Measurements from ENCODE around the gene ZNF580. TPM values are rescaled to one million over a fixed set of nuclear protein-coding genes. Genes with fewer than 3 reads are reported as not detected.

Gene ZNF580
- total RNA-seq, 1 experiment from 2014 or later = 15.2 TPM

DNA sequence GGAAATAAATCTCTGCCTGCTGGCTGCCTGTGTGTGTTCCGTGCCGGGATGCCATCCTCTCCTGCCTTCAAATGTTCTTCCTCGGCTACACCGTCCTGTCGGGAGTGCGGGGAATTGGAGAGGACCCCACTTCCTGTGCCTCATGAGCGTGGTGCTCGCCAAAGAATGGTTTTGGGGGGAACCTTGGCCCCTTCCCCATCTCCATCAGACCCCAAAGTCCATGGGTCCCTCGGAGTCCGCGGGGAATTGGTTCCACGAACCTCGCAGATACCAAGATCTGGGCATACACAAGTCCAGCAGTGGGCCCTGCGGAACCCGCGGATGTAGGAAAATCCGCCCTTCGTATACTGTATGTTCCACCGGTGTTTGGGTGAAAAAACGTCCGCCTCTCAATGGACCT, 37.7 kb upstream of the ZNF580 start:
- ATAC-seq (no peak), DNase-seq (no peak)
- H3K4me3 ChIP-seq (ENCODE audit: low read length) = no peak overlapping the region
- H3K4me2 ChIP-seq (ENCODE audit: low read length) = no peak overlapping the region
- intact Hi-C loops (cut with micrococcal nuclease) = no loop called here
- ChIA-PET POLR2A (ENCODE audit: unreplicated experiment) (no interaction called here), CTCF (no interaction called here)
- peaks cover 28% of the 10 kb centered on the region for H3K4me1 ChIP-seq (ENCODE audit: insufficient read depth, low read length)
- no peaks in the 10 kb centered on the region for H4K20me1 ChIP-seq (ENCODE audit: low read length)
- TF ChIP-seq EZH2 (IDR thresholded peaks at IDR 0.05; ENCODE audit: low read length, unreplicated experiment) = no peak
- no peaks in the 10 kb centered on the region for H3K27me3 ChIP-seq (ENCODE audit: low read length)
- no peak overlapping the region for H3K27ac ChIP-seq (ENCODE audit: low read length)
- peaks cover 34% of the 10 kb centered on the region for H3K79me2 ChIP-seq (ENCODE audit: low read length)
- H3K9me3 ChIP-seq (ENCODE audit: low read length) = no peaks in the 10 kb centered on the region
- H3F3A ChIP-seq (ENCODE audit: low read length, unreplicated experiment) = peaks cover 6% of the 10 kb centered on the region
- H3K9me2 ChIP-seq (replicated peaks; ENCODE audit: low read length) = no peaks in the 10 kb centered on the region
- no peaks in the 10 kb centered on the region for H3K36me3 ChIP-seq (ENCODE audit: low read depth, low read length)
- no peak overlapping the region for H3K9ac ChIP-seq (ENCODE audit: low read length)
- no peak overlapping the region for H2AFZ ChIP-seq (ENCODE audit: low read length)
- no TSS peak for BruUV-seq (replicated peaks)

DNA sequence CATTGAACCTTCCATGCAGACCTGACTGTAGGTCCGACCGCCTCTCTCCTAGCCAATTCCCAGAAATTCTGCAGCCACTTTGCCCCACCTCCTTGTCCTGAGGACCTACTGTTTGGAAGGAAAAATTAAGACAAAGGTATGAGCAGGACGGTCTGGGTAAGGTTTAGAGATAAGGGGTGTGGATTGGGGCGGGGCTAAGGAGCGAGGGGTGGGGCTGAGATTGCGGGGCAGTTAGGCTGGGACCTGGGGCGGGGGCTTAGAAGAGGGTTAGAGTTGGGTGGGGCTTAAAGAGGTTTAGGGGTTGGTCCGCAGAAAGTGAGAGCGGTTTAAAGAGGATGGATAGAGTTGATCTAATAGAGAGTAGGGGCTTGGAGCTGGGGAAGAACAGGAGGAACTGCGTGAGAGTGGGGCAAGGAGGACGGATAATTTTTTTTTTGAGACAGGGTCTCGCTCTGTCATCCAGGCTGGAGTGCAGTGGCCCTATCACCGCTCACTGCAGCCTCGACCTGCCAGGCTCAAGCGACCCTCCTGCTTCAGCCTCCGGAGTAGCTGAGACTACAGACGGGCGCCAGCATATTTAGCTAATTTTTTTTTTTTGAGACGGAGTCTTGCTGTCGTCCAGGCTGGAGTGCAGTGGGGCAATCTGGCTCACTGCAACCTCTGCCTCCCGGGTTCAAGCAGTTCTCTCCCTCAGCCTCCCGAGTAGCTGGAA, 37.1 kb upstream of the ZNF580 start:
- intact Hi-C loops (cut with micrococcal nuclease) = no loop called here
- CTCF ChIA-PET = interaction anchor here (0.8 to 2.8 kb wide), 2 partner anchors 20 to 27 kb away, joined by 4 to 12 read pairs; partner anchors contain the start of gene ZNF784
- no peaks in the 10 kb centered on the region for H3K9me3 ChIP-seq (ENCODE audit: low read length)
- TF ChIP-seq, protein P1, sequence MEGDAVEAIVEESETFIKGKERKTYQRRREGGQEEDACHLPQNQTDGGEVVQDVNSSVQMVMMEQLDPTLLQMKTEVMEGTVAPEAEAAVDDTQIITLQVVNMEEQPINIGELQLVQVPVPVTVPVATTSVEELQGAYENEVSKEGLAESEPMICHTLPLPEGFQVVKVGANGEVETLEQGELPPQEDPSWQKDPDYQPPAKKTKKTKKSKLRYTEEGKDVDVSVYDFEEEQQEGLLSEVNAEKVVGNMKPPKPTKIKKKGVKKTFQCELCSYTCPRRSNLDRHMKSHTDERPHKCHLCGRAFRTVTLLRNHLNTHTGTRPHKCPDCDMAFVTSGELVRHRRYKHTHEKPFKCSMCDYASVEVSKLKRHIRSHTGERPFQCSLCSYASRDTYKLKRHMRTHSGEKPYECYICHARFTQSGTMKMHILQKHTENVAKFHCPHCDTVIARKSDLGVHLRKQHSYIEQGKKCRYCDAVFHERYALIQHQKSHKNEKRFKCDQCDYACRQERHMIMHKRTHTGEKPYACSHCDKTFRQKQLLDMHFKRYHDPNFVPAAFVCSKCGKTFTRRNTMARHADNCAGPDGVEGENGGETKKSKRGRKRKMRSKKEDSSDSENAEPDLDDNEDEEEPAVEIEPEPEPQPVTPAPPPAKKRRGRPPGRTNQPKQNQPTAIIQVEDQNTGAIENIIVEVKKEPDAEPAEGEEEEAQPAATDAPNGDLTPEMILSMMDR (conservative IDR thresholded peaks at IDR 0.05; ENCODE audit: low read depth, low read length) = no peak
- TF ChIP-seq EZH2 (IDR thresholded peaks at IDR 0.05; ENCODE audit: low read length, unreplicated experiment) (no peak), EZH2phosphoT487 (IDR thresholded peaks at IDR 0.05; ENCODE audit: borderline replicate concordance, low read length) (no peak)
- no peaks in the 10 kb centered on the region for H3K27me3 ChIP-seq (ENCODE audit: low read length)
- peaks cover 22% of the 10 kb centered on the region for H3K4me1 ChIP-seq (ENCODE audit: insufficient read depth, low read length)
- no peaks in the 10 kb centered on the region for H3K36me3 ChIP-seq (ENCODE audit: low read depth, low read length)
- no peaks in the 10 kb centered on the region for H4K20me1 ChIP-seq (ENCODE audit: low read length)
- ATAC-seq (no peak), DNase-seq (no peak)
- H3K4me3 ChIP-seq (ENCODE audit: low read length) = no peak overlapping the region
- H3K27ac ChIP-seq (ENCODE audit: low read length) = no peak overlapping the region
- no peak overlapping the region for H2AFZ ChIP-seq (ENCODE audit: low read length)
- H3F3A ChIP-seq (ENCODE audit: low read length, unreplicated experiment) = peaks cover 6% of the 10 kb centered on the region
- H3K9ac ChIP-seq (ENCODE audit: low read length) = no peak overlapping the region
- POLR2A ChIA-PET (ENCODE audit: unreplicated experiment) = interaction anchor here (0.6 kb wide), 1 partner anchor 51 kb away, joined by 7 read pairs; no protein-coding TSS in a partner anchor
- H3K9me2 ChIP-seq (replicated peaks; ENCODE audit: low read length) = no peaks in the 10 kb centered on the region
- H3K79me2 ChIP-seq (ENCODE audit: low read length) = peaks cover 32% of the 10 kb centered on the region
- no peak overlapping the region for H3K4me2 ChIP-seq (ENCODE audit: low read length)
- no TSS peak for BruUV-seq (replicated peaks)

DNA sequence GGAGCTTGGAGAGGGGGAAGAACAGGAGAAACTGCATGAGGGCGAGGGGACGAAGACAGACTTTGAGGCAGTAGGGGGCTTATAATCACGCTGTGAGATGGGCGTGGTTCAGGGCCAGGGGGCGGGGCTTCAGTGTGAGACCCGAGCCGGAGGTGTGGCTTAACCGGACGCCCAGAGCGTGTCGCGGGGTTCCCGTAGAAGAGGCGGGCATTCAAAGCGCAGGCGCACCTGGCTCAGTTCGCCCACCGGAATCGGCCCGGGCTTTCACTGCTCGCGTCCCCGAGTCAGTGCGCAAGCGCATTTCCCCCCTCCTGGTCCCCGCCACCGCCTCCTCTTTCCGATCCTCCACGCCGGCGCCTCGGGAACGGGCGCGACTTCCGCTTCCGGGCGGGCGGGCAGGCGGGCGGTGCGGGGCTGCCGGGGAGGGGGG, 35.6 kb upstream of the ZNF580 start:
- Histone ChIP-seq H3K79me2 (ENCODE audit: low read length) (peaks cover 32% of the 10 kb centered on the region), H3K4me3 (ENCODE audit: low read length) (peak overlapping the region; percentile 82), H2AFZ (ENCODE audit: low read length) (peak overlapping the region; percentile 68), H3K4me1 (ENCODE audit: insufficient read depth, low read length) (peaks cover 22% of the 10 kb centered on the region), H3K4me2 (ENCODE audit: low read length) (peak overlapping the region; percentile 87), H3K9me2 (replicated peaks; ENCODE audit: low read length) (no peaks in the 10 kb centered on the region), H3K9ac (ENCODE audit: low read length) (peak overlapping the region; percentile 93), H3F3A (ENCODE audit: low read length, unreplicated experiment) (peaks cover 6% of the 10 kb centered on the region), H3K27me3 (ENCODE audit: low read length) (no peaks in the 10 kb centered on the region), H4K20me1 (ENCODE audit: low read length) (no peaks in the 10 kb centered on the region), H3K36me3 (ENCODE audit: low read depth, low read length) (no peaks in the 10 kb centered on the region), H3K27ac (ENCODE audit: low read length) (peak overlapping the region; percentile 71), H3K9me3 (ENCODE audit: low read length) (no peaks in the 10 kb centered on the region)
- TF ChIP-seq, protein P1 (conservative IDR thresholded peaks at IDR 0.05; ENCODE audit: low read depth, low read length) = no peak
- TF ChIP-seq EZH2phosphoT487 (IDR thresholded peaks at IDR 0.05; ENCODE audit: borderline replicate concordance, low read length) = no peak
- no peak for TF ChIP-seq EZH2 (IDR thresholded peaks at IDR 0.05; ENCODE audit: low read length, unreplicated experiment)
- peak; percentile 99 for DNase-seq
- BruUV-seq (replicated peaks) = no TSS peak
- CTCF ChIA-PET = interaction anchor here (0.7 to 2.8 kb wide), 7 partner anchors 17 to 101 kb away, joined by 3 to 12 read pairs (median 4); no protein-coding TSS in a partner anchor
- ATAC-seq = peak; percentile 79
- POLR2A ChIA-PET (ENCODE audit: unreplicated experiment) = interaction anchor here (0.9 kb wide), 1 partner anchor 129 kb away, joined by 3 read pairs; no protein-coding TSS in a partner anchor
- intact Hi-C loops (cut with micrococcal nuclease) = loop anchor here (1.0 kb wide), 1 partner anchor 19 kb away; the partner anchor contains the start of gene ZNF784
